Inferior parietal cortex (tissue), 1 donor: ENCODE measurements around the gene RNF14.
A peak's percentile ranks its signal among the peaks of the same experiment; 100 is the strongest.
"Not testable (repeated sequence)": the region's sequence is repeated elsewhere in the genome, so short reads cannot be mapped to it uniquely, and the experiment has no call there.

Source experiments
- DNase-seq: peaks from one replicate; pipeline ENCODE4 v3.0.0-alpha.2; 2016; ENCODE audit errors: extremely low spot score

Gene RNF14

DNA sequence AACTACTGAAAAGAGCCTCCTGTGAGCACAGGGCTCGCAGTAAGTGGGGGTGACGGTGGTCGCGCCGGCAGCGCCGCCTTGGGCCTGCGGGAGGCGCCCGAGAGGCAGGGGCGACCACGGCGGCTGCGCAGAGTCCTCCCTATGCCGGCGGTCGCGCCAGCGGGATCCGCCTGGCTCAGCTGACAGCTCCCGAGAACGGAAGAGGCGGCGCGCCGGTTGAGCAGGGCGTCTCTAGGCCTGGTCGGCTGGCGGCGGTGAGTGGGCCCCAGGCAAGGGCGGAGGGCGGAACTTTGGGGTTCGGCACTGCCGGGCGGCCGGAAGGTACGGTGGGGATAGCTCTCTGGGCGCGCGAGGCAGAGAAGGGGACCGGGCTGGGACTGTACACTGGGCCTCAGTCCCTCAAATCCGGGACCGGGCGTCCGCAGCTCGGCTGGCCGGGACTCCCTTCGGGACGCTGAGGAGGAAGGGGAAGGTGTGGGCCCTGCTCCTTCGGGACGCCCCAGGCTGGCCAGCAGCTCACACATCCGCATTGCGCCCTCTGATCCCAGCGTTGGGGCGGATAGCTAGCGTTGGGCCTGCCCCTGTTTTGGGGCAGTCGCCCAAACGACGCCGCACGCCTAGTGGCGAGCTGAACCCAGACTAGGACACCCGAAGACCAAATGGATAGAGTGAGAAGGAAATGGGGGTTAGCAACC lies at the start of gene RNF14:
TSS of gene RNF14 (plus strand) at position 192 of the 695 bp plus-strand sequence. CDS start 4,484 bp downstream, outside the sequence.
- peak; percentile 92 for DNase-seq

DNA sequence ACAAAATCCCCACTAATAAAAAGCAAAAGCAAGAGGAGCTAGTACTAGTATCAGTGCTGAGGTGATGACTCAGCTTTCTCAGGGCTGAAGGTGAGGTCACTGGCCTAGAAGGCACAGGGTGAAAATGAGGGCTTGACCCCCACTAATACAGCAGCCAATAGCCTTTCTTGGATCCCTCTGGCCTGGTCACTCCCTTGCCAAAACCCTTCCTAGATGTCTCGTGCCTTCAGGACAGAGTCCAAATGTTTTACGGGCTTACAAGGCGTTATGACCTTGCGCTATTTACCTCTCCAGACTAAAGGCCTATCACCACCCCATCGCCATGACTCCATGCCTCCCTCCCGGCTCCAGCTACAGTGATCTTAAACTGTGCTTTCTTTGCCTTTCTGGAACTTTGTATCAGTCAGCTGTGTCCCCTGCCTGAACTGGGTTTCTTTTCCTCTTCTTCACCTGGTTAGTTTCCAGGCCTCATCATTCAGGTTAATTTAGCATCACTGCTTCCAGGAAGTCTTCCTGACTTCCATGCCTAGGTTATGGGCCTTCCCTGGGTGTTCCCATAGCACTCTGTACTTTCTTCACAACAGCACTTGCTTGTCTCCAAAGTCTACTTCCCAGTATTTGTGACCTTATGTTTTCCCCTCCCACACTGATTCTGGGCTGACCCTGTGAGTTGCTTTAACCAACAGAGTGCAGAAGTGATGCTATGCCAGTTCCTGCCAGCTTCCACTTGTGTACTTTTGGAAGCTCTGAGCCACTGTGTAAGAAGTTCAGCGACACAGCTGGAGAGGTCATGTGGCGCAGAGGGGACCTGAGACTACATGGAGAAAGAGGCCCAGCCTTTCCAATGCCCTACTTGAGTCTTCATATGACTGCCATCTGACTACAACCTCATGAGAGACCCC lies 49.4 kb upstream of the RNF14 start:
- no peak for DNase-seq

DNA sequence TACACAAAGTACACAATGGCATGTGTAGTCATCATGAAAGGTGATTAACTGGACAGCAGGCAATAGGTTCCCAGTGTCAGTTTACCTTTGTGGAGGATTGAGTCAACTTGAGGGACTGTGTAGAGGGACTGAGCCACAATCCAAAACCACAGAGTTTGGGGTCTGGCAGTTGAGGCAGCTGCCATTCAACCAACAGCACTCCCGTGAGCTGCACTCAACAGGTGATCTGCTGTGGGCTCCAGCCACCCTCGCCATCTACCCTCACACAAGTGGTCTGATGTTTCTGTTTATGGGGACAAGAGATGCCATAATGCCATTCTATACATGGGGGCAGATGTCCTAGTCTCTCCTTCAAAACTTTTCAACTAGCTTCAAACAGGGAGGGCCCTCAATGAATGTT lies 48.1 kb upstream of the RNF14 start:
- DNase-seq: no peak

DNA sequence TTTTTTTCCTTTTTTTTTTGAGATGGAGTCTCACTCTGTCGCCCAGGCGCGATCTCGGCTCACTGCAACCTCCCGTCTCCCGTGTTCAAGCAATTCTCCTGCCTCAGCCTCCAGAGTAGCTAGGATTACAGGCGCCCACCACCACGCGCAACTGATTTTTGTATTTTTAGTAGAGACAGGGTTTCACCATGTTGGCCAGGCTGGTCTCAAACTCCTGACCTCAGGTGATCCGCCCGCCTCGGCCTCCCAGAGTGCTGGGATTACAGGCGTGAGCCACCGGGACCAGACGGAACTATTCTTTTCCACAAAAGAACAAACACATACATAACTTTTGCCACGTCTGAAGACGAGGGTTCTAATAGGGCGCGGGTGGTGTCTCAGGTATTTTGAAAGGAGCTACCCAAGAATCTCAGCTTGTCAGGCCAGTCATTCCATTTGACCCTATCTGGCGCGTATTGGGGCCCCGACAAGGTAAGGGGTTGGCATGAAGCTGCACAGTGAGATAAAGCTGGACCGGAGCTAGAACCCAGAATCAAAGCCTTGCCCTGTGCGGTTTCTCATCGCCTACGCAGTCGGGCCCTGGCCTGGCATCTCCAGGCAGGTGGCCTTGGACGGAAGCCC lies 46.0 kb upstream of the RNF14 start:
- not testable (repeated sequence) for DNase-seq

DNA sequence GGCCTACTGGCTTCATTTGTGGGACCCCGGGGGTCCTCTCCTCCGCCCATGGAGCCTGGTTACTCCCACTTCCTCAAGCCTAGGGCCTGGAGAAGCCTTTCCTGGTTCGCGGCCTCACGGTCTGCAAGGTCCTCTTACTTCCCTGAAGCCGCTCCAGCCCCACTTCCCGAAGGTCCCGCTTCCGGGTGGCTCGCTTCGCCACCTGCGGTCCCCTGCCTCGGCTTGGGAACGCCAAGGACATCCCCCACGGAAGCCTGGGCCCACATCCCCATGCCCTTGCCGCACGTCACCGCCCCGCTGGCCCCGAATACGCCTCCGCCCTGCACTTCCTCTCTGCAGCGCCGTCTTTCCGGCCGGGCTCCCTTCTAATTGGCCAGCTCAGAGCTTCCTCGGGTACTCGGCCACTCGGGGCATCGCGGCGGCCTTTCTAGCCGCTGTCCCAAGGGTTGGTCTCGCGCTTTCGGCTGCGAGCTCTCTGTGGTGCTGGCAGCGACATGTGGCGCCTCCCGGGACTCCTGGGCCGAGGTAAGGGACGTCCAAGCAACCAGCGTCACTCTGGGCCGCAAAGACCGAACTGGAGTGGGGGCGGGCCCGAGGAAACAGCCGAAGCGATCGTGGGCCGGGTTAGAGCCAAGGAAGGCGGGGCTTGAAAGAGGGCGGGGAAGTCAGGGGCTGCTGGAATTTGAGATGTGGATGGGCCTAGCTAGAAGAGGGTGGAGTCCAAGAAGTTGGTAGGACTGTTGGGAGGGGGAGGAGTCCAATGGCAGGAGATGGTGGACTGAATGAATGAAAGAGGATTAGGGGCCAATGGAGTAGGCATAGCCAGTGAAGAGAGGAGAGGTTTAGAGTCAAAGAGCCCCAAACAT lies 45.2 kb upstream of the RNF14 start, which contains the start of gene DELE1:
TSS of gene DELE1 (plus strand) at position 424 of the 866 bp plus-strand sequence. CDS start at position 495, 71 bp downstream.
- DNase-seq: peak; percentile 95

DNA sequence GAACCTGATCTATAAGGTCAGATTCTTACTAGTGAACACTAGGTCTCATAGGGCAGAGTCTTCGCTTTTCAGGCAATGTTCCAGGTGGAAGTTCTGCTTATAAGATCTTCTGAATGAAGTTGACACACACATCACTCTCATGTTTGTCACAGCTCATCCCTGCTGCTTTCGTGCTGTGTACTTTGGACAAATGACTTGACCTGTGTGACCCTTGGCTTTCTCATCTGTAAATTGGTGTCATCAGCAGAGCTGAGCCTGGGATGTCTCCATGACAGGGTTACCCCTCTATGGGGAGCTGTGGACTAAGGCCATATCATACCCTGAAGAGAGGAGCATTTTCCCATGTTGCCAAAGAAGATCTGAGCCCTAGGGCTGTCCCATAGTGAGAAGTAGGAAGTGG lies 42.5 kb upstream of the RNF14 start:
- no peak for DNase-seq

DNA sequence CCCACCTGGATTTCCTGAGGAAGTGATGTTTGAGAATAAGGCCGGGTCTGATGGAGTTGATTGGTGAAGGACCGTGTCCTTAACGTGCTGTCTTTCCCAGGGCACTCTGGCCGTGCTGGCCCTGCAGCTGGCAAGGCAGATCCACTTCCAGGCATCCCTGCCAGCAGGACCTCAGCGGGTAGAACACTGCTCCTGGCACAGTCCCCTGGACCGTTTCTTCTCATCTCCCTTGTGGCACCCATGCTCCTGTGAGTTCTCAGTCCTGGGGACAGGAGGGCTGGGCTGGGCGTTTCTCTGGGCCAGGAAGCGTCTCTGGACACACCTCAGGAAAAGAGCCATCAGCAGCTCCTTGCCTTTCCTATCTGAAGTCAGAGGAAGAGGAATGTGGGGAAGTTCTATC lies 40.9 kb upstream of the RNF14 start:
- DNase-seq: no peak

- no peak for DNase-seq
Measured at GRCh38 chr5:141929398-141930058, 39.4 kb upstream of the RNF14 start.

GRCh38 chr5:141931694-141932093 lies 37.2 kb upstream of the RNF14 start:
- DNase-seq: no peak

DNA sequence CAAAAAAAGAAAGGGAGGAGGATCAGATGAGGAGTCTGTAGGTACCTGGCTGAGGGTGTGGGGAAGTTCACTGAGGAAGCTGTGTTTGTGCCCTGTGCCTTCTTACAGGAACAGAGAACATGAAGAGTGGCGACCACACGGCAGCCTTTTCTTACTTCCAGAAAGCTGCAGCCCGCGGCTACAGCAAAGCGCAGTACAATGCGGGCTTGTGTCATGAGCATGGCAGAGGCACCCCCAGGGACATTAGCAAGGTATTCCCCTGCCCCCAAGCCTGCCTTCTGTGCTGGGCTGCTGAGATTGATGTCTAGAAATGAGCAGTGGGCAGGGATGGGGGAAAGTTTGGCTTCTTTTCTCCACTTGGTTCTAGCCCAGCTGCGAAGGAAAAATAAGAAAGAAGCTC lies 35.8 kb upstream of the RNF14 start:
- DNase-seq: no peak

DNA sequence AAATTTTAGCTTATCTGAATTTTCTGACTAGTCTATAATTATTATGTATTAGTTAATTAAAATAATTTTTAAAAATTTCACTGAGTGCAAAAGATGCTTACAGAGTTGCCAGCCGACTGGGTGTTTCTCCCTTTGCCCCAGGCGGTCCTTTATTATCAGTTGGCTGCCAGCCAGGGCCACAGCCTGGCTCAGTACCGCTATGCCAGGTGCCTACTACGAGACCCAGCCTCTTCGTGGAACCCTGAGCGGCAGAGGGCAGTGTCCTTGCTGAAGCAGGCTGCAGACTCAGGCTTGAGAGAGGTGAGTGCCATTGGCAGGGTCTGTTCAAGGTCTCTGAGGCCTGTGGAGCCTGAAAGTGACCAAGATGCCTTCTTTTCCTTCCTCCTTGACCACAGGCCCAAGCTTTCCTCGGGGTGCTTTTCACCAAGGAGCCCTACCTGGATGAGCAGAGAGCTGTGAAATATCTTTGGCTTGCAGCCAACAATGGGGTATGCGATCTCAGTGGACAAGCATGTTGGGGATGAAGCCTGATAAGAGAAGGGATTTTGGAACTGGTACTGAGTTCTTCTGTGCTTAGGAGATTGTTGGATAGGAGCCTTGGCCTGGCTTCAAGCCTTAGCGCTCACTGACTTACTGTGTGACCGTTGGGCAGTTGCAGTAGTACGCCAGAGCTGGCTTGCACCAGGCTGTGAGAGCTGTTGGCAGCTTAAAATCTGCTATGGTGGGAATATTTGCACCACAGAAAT lies 34.6 kb upstream of the RNF14 start:
- no peak for DNase-seq

DNA sequence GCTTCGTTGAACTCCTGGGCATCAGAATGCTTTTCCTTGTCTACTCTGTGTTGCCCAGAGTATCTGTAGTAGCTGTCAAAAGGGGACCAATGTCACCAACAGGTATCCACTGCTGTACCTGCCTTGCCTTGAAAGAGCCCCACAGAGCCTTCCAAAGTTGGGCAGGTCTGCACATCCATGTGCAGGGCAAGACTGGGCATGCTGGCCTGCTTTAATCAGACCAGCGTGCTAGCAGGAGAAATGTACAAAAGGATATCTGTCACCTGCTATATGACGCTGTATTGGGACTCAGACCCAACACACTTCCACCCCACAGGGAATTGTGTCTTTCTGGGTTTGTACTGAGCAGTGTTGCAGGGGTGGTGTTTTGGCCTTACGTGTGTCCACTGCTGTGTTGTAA lies 33.4 kb upstream of the RNF14 start:
- DNase-seq: no peak

GRCh38 chr5:141940695-141941271 lies 28.1 kb upstream of the RNF14 start:
- no peak for DNase-seq

DNA sequence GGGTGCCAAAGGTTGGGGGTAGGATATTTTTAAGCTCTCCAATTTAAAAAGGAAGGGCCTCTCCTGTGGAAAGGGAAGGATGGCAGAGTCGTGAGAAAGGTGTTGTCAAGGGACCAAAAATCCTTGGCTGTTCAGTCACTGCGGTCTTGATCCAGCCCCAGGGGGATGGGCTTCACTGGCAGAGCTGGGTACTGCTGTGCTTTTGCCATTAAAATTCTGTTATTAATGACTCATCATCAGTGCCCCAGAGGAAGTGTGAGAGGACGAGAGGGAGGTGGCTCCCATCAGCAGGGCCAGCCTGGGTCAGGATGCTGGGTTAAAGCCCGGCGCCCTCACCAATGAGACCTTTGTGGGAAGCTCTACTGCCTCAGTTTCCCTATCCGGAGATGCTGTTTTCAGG lies 27.6 kb upstream of the RNF14 start:
- DNase-seq: no peak

- DNase-seq: no peak
Measured at GRCh38 chr5:141941779-141942178, 27.1 kb upstream of the RNF14 start.

DNA sequence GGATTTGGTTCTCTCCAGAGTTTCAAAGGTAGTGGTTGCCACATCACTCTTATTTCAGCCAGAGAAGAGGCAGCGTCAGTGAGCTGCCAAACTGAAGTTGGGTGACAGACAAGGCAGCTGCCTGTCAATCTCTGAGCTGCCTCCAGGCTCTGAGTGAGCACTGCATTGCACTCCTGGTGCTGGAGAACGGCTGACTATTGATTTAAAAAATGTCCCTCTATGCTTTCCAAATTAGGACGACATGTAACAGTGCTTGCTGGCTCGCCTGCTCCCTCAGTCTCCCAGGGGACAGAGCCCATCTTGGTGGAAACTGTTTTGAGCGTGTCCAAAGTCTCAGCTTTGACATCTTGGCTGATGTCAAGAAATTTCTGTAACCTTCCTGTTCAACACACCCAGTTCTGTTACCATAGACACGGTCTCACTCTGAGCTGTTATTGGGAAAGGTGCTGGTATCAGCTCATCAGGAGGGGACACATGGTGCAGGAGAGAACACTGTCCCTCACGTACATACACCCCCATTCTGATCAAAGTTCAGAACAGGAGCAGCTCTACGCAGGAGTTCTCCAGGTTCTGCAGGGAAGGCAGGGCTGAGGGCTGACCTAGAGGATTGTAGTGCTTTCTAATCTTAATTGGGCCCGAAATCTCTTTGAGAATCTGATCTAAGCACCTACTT lies 26.6 kb upstream of the RNF14 start:
- DNase-seq: no peak

GRCh38 chr5:141944076-141944475 lies 24.8 kb upstream of the RNF14 start:
- no peak for DNase-seq

DNA sequence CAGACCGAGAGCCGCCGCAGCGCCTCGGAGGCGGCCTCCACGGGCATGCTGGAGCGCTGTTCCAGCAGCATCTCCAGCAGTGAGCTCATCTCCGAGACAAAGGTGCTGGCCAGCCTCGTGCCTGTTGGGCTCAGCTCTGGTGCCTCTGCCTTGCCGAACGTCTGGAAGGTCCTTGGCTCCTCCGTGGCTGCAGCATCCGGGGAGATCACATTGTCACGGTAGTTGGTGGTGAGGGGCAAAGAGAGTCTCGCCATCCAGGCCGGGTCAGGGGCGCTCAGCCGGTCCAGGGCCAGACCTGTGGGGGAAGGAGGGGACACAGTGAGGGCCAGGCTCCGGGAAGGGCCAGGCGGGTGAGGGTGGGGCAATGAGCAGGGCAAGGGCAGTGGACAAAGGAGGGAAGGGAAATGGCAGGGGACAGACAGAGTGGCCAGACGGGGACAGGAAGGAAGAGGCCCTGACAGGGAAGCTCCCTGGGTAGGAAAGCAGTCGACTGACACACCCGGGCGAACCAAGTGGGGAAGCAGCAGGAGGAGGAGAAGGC lies 23.3 kb upstream of the RNF14 start:
- DNase-seq: no peak

DNA sequence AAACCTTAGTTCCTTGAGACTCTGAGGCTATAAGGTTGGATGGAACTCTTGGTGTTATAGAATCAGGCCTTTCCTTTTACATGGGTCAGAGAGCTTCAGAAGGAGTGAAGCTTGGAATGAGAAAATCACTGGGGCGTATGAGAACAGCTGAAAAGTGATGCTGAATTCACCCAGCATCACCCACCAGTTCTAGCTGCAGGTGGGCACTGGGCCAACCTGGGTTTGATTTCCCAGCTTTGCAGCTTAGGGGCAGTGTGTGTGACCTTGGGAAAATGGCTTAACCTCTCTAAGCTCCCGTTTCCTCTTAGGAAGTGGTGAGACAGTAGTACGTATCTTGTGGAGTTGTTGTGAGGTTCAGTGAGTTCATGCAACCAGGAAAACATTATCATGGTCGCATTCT lies 21.6 kb upstream of the RNF14 start:
- no peak for DNase-seq
